ENCODE data around the gene ZNF584.

Gene ZNF584

GRCh38 chr19:58450856-58451357 lies 42.5 kb downstream of the ZNF584 start:
- DNase-seq (ENCODE audit: extremely low read depth, low read depth): no peak
- TF ChIP-seq CTCF (IDR thresholded peaks at IDR 0.05; ENCODE audit: low read depth, low read length): no peak

DNA sequence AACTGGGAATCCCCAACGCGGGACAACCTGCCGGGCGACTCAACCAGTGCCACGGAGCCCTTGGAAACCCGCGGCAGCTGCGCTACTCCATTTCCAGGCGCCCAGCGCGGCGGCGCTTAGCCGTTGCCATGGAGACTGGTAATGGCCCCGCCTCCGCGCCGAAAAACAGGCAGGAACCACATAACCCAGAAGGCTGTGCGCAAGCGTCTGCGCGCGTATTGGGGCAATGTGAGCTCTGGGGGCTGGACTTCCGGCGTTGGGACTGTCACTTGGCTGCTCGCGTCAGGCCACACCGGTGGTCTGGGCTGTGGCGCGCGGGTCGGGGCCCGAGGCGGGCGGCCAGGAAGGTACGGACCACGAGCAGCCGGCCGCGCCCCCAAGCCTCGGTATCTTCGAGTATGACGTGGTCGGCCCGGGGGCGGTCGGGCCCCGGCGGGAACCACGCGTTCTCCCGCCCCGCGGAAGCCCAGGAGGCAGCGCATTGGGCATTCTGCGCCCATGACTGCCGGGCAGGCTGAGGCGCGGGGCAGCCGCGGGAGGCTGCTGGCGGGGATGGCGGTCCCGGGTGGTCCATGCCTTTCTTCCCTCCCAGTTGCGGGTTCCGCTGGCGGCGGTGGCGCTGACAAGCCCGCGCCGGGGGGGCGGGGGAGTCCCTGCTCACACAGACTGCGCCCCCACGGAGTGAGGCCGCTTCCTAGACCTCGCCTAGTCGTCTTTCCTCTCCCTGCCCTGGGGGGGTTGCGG lies 43.1 kb downstream of the ZNF584 start, which contains the start of gene ZNF324B:
ZNF324B (plus strand) TSS at position 265 of the 744 bp plus-strand sequence. CDS start 2,080 bp downstream, outside the sequence.
- TF ChIP-seq CTCF (IDR thresholded peaks at IDR 0.05; ENCODE audit: low read depth, low read length): no peak
- DNase-seq (ENCODE audit: extremely low read depth, low read depth): peak; percentile 75

DNA sequence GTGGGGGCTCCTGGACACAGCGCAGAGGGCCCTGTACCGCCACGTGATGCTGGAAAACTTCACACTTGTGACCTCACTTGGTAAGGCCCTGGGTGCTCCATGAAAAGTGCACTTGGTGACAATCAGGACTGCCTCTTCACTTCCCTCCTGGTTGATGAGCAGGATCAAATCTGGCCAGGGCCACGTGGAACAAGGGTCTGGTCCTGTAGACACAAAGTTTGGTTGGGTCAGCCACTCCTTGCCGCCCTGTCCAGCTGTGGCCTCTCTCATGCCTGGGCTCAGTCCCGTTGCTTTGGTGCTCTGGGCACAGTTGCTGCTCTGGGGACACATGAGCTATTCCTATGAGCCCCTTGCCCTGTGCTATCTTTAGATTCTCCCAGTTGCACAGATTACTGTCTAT lies 45.3 kb downstream of the ZNF584 start:
- no peak for DNase-seq (ENCODE audit: extremely low read depth, low read depth)
- TF ChIP-seq CTCF (IDR thresholded peaks at IDR 0.05; ENCODE audit: low read depth, low read length): no peak

- no peak for TF ChIP-seq CTCF (IDR thresholded peaks at IDR 0.05; ENCODE audit: low read depth, low read length)
- DNase-seq (ENCODE audit: extremely low read depth, low read depth): no peak
Observed at GRCh38 chr19:58455306-58455705, 46.9 kb downstream of the ZNF584 start.

DNA sequence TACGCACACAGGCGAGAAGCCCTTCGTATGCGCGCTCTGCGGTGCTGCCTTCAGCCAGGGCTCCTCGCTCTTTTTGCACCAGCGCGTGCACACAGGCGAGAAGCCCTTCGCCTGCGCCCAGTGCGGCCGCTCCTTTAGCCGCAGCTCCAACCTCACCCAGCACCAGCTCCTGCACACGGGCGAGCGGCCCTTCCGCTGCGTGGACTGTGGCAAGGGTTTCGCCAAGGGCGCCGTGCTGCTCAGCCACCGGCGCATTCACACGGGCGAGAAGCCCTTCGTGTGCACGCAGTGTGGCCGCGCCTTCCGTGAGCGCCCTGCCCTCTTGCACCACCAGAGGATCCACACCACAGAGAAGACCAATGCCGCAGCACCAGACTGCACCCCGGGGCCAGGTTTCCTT lies 47.7 kb downstream of the ZNF584 start:
- TF ChIP-seq CTCF (IDR thresholded peaks at IDR 0.05; ENCODE audit: low read depth, low read length): no peak
- no peak for DNase-seq (ENCODE audit: extremely low read depth, low read depth)

DNA sequence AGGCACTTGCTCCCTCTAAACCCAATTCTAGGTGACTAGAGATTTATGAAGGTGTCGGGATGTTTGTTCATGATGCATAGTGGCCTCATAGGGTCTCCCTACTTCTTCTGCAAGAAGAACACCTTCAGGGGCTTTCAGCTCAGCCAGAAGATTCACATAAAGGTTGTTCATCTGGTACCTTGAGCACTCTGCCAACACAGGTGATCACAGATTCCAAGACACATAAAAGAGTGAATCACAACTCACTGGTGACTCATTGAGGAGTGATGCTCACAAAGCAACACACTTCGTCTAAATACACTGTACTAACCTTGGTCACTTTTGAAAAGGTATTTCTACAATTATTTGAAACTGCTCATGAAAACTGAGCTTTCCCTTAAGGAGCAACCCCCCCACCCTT lies 51.6 kb downstream of the ZNF584 start:
- DNase-seq (ENCODE audit: extremely low read depth, low read depth): no peak
- no peak for TF ChIP-seq CTCF (IDR thresholded peaks at IDR 0.05; ENCODE audit: low read depth, low read length)

- TF ChIP-seq CTCF (IDR thresholded peaks at IDR 0.05; ENCODE audit: low read depth, low read length): no peak
- no peak for DNase-seq (ENCODE audit: extremely low read depth, low read depth)
Observed at GRCh38 chr19:58466089-58466759, 57.8 kb downstream of the ZNF584 start.

Data from AG09319 (cell line).